T47D (cell line): ENCODE measurements around the gene FERMT1.

ENCODE experiments used
- DNase-seq, 2 experiments: peaks; one replicate each; pipeline versions ENCODE4 v3.0.0 to v3.0.0-alpha.2; 2011 to 2012; ENCODE audit warnings: low read depth in 1 of 2, low spot score in 1 of 2
- JUND ChIP-seq: IDR thresholded peaks from 2 replicates; pipeline ENCODE4 v1.6.1; 2012; ENCODE audit warnings: low read depth
- in situ Hi-C: cut with HindIII; loops from 2 replicates; pipeline ENCODE4 v1.10.0; 2016; ENCODE audit warnings: low sequenced_read_pairs, low pct_unique_long_range_greater_than_20kb

The FERMT1 gene

DNA sequence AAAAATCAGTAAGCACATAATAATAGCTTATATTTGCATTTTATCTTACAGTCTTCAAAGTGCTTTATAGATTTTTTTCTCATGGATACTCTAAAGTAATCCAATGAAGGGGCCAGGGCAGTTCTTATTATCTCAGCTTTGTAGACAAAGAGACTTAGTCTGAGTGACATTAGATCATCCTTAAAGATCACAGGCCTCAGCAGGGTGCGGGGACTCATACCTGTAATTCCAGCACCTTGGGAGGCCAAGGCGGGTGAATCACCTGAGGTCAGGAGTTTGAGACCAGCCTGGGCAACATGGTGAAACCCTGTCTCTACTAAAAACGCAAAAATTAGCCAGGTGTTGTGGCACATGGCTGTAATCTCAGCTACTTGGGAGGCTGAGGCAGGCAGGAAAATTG, 14.5 kb downstream of the FERMT1 start:
- no peak for TF ChIP-seq JUND
- DNase-seq = no peak
- in situ Hi-C loops = no loop called here

DNA sequence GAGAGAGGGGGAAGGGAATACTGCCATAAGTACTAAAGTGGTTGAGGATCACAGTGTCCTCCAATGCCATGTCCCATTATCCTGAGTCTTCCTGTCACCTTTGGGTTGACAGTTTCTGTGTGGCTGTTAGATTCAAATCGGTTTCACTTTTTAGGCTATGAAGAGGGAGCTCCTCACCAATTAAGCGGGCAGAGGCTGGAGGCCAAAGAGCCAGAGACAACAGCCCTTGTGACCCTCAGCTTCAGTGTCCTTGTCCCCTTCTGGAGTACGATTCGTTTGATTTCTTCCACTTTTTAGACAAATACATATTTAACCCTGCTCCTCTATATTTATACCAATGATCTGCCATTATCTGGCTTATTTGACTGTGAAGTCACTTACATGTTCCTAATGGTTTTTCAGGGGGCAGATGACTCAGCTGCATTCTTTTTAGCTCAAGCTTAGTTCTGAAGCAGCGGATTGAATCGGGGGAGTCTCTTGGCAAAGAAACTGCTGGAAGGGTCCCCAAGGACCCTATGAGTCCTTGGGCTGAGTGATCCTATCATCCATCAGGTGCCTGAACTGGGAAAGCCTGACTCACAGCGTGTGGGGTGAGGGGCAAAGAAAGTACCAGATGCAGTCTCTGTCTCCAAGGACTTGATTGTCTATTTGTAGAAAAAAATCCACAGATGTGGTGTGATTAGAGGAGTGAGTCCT, 18.2 kb downstream of the FERMT1 start:
- DNase-seq = no peak
- in situ Hi-C loops = no loop called here
- no peak for TF ChIP-seq JUND

DNA sequence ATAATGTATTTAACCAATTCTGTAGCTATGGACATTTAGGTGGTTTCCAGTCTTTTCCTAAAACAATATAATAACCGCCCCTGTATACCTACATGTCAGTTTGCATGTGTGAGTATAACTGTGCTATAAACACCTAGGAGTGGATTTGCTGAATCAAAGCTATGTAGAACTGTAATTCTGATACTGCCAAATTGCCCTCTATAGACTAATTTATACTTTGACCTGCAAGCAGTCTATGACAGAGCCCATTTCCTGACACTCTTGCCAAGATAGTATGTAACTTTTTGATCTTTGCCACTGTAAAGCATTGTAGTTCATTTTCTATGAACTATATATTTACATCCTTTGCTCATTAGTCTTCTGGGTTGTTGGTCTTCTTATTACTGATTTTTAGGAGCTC, 19.5 kb downstream of the FERMT1 start:
- in situ Hi-C loops = no loop called here
- TF ChIP-seq JUND = no peak
- DNase-seq = no peak

DNA sequence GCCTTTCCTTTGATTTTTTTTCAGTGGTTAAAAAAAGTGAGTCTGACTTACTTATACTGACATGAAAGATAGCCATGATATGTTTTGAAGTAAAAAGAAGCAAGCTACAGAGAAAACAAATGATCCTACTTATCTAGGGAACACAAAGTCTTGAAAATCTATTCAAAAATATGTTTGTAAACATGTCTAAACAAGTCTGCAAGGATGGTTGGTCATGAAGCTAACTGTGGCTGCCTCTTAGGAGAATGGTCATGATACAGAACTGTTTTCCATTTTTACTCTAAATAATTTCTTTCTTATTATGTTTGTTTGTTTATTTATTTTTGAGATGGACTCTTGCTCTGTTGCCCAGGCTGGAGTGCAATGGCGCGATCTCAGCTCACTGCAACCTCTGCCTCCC, 21.5 kb downstream of the FERMT1 start:
- no peak for TF ChIP-seq JUND
- no peak for DNase-seq
- in situ Hi-C loops = no loop called here

DNA sequence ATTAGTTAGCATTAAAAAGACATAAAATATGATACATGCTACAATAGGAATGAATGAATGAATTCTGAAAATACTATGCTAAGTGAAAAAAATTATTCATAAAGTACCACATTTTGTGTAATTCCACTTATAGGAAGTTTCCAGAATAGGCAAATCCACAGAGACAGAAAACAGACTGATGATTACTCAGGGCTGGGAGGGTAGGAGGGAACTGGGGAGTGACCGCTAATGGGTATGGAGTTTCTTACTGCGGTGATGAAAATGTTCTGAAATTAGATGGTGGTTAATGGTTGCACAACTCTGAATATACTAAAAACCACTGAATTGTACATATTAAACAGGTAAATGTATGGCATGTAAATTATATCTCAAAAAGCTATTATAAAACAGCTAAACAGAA, 22.6 kb downstream of the FERMT1 start:
- no peak for DNase-seq
- in situ Hi-C loops = no loop called here
- TF ChIP-seq JUND = no peak

DNA sequence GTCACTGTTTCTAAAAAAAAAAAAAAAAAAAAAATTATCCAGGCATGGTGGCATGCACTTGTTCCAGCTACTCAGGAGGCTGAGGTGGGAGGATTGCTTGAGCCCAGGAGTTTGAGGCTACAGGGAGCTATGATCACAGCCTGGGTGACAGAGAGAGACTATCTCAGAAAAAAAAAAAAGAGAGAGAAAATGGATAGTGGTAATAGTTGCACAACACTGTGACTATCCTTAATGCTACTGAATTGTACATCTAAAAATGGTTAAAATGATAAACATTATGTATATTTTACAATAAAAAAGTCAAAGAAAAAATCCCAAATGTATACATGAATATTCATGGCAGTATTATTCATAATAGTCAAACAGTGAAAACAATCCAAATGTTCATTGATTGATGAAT, 23.0 kb downstream of the FERMT1 start:
- no peak for TF ChIP-seq JUND
- no peak for DNase-seq
- in situ Hi-C loops = no loop called here

DNA sequence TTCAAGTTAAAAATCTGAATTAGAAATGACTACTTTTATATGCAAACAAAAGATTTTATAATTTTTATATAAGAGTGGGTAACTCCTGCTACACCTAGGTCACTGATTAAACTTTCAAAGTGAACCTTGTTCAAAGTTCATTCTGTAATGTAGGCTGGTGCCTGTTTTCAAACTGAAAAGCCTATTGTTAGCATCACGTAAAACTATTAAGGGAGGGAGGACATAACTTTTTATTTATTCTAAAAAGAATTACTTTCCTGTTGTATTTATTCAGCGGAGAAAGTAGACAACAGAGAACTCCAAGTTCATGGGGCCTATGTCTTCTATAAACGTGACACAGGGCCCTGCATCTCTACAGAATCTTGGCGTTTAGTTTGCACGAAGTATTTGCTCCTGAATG, 27.4 kb downstream of the FERMT1 start:
- TF ChIP-seq JUND = no peak
- in situ Hi-C loops = no loop called here
- no peak for DNase-seq

DNA sequence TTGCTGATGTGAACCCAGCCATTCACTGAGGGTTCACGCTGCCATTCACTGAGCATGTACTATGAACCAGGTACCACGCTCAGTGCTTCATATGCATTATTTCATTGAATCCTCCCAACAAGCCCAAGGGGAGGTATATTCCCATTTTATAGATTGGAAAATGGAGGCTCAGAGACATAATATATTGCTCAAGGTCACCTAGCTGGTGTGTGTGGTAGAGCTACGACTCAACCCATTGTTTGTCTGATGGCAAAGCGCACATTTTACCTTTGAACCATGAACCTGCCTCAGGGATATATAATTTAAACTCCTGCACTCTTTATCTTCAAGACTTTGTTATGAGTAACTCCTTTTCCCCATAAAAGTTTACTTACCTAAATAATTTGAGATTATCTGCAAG, 28.3 kb downstream of the FERMT1 start:
- no peak for DNase-seq
- TF ChIP-seq JUND = no peak
- in situ Hi-C loops = no loop called here

DNA sequence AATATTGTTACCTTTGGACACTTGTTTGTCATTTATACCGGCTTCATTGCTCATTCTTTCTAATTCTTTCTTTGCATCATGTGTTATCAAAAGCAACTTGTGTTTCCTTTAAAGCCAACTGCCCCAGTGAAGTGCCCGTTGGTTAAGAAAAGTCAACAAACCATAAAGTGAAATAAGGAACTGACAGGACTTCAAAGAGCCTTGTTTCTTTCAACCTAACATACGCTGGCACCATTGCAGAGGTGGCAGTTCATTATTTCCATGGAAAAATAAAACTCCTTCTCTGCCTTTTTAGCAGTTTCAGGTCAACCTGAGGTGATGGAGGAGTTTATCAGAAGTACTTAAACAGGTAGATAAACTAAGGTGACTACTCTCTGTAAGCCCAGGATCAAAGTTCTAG, 28.8 kb downstream of the FERMT1 start:
- no peak for DNase-seq
- no peak for TF ChIP-seq JUND
- in situ Hi-C loops = no loop called here

DNA sequence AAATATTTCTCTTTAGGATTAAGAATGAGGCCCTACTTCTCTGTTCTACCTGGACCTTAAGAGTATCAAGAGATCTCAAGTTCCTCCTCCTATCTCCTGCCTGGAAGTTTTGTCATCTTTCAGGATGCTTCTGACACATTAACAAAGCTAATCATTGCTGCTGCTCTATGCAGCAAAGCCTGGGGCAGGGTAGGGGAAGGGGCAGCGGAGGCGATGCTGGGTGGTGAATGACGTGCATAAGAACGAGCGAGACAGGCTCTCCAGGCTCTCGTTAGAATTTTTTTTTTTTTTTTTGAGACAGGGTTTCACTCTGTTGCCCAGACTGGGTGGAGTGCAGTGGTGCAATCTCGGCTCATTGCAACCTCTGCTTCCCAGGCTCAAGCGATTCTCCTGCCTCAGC, 31.2 kb downstream of the FERMT1 start:
- DNase-seq = no peak
- in situ Hi-C loops = no loop called here
- no peak for TF ChIP-seq JUND

DNA sequence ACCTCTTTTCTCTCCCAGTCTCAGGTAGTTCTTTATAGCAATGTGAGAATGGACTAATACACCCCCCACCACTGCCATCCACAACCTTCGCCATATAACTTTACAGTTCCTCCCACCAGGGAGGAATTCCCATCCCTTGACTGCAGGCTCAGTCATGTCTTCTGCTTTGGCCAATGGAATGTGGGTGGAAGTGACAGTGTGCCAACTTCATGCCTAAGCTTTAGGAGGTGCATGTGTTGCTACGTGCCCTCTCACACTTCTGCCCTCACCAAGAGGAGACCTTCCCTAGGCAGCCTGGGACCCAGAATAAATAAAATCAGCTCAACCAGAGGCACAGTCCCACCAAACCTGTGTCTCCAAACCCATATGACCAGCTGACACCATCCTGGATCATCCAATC, 36.0 kb downstream of the FERMT1 start:
- in situ Hi-C loops = no loop called here
- TF ChIP-seq JUND = no peak
- no peak for DNase-seq

DNA sequence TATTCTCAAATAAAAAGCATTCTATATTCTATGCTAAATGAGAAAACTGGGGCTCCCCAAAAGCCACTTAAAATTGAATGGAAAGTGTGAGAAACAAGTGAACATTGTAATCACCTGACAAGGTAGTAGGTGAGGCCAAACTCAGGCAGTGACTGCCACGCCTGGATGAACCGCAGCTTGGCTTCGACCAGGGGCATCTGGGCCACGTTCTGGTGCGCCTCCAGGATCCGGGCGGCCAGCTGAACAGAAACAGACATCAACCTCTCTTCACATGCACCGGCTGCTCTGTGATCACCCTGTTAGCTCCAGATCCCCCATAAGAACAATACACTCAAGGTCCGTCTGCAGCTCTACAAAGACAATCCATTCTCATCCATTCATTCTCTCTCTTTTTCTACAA, 38.9 kb downstream of the FERMT1 start:
- DNase-seq = no peak
- no peak for TF ChIP-seq JUND
- in situ Hi-C loops = no loop called here

DNA sequence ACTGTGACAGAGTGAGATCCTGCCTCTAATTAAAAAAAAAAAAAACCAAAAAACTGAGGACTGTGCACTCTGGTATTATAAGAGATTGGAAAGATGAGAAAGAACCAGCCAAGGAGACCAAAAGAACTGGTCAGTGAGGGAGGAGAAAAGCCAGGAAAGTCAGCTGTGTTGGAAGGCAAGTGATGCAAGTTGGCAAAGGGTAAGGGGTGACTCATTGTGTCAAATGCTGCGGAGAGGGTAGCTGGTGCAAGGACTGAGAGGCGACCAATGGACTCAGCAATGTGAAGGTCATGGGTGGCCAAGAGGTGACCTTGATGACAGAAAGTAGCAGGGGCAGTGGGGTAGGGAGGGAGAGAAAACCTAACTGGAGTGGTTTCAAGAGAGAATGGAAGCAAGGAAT, 41.6 kb downstream of the FERMT1 start:
- TF ChIP-seq JUND = no peak
- in situ Hi-C loops = no loop called here
- DNase-seq = no peak

DNA sequence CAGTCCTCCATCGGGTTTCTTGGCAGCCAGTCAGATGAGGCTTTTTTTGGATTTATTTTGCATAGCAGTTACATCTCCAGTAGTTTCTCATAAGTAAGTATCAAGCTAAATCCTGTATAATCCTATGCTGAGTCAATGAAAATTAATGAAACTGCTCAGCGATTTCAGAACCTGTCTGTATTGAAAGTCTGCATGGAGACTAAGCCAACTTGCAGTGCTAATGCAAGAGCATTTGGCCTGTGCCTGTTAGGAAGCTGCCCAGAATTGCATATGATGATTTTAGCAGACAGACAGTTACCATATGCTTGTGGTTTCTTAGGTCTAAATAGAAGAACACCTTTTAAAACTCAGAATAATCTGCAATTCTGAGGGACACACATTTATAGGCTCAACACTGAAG, 43.8 kb downstream of the FERMT1 start:
- DNase-seq = no peak
- in situ Hi-C loops = no loop called here
- no peak for TF ChIP-seq JUND
